GM12878 (cell line): ENCODE measurements around the gene ALG6. TPM values are rescaled to one million over a fixed set of nuclear protein-coding genes. Genes with fewer than 3 reads are reported as not detected.

Experiments
- ATAC-seq: fragments of 200-7000 bp; cut with Tn5 transposase; 3 replicates; pipeline ENCODE4 v1.9.1; 2020; ENCODE audit warnings: mild to moderate bottlenecking, moderate library complexity
- BruUV-seq: library from RNA; stranded (reverse); fragments of 400-500 nt; replicated peaks from 2 replicates; lab custom pipeline; 2021; lab: Mats Ljungman, UMichigan
- CTCF ChIA-PET: fragments of 300-600 bp; sonication (Branson Sonifier 250); formaldehyde crosslinking; extraction: SDS; loops from one replicate; lab custom pipeline; 2021; ENCODE audit warnings: inconsistent platforms; lab: Yijun Ruan, JAX
- POLR2A ChIA-PET: fragments of 350-600 bp; formaldehyde crosslinking; extraction: SDS; loops from one replicate; lab custom pipeline; 2021; ENCODE audit warnings: inconsistent platforms; lab: Charles Lee
- RAD21 ChIA-PET: fragments of 300-600 bp; sonication (Branson Sonifier 250); formaldehyde crosslinking; loops from one replicate; lab custom pipeline; 2023; ENCODE audit warnings: antibody characterized with exemption; ENCODE audit not compliant: unreplicated experiment; lab: Charles Lee
- SMC1A ChIA-PET: fragments of 300-600 bp; sonication (Branson Sonifier 250); formaldehyde crosslinking; loops from one replicate; lab custom pipeline; 2023; ENCODE audit not compliant: unreplicated experiment, uncharacterized antibody; lab: Charles Lee
- DNase-seq: peaks from one replicate; pipeline ENCODE4 v3.0.0-alpha.2; 2011; ENCODE audit warnings: low read depth, low spot score
- FAIRE-seq: peaks from 3 replicates; lab custom pipeline; 2011; peaks lifted over from hg19 to GRCh38; lab: Jason Lieb, UNC
- H2AFZ ChIP-seq: 2 replicates; pipeline ENCODE4 v1.6.0; 2011; ENCODE audit warnings: low read depth, low read length, control low read depth; ENCODE audit not compliant: control insufficient read depth
- H3K27ac ChIP-seq: 2 replicates; pipeline ENCODE4 v1.5.1; 2011; ENCODE audit warnings: control low read depth; ENCODE audit not compliant: control insufficient read depth, insufficient read depth
- H3K27me3 ChIP-seq, 2 experiments: replicated peaks in 1 of 2; 2 replicates each; pipeline versions ENCODE4 v1.6.0 to v1.6.1; 2011; ENCODE audit warnings: low read length in 1 of 2; ENCODE audit not compliant: control insufficient read depth in 2 of 2, insufficient read depth in 2 of 2
- H3K36me3 ChIP-seq, 2 experiments: 2 replicates each; pipeline ENCODE4 v1.5.1; 2011; ENCODE audit warnings: low read length in 1 of 2; ENCODE audit not compliant: control insufficient read depth in 2 of 2, insufficient read depth in 2 of 2
- H3K4me1 ChIP-seq: 2 replicates; pipeline ENCODE4 v1.6.1; 2011; ENCODE audit warnings: mild to moderate bottlenecking, low read length, moderate library complexity, mixed read lengths; ENCODE audit not compliant: control insufficient read depth, insufficient read depth
- H3K4me2 ChIP-seq: 2 replicates; pipeline ENCODE4 v1.6.0; 2011; ENCODE audit warnings: control low read depth; ENCODE audit not compliant: control insufficient read depth, insufficient read depth
- H3K4me3 ChIP-seq: fragments of 200-600 bp; sonication (generic); 2 replicates; pipeline ENCODE4 v1.5.1; 2016
- H3K79me2 ChIP-seq: 2 replicates; pipeline ENCODE4 v1.6.0; 2011; ENCODE audit warnings: low read length; ENCODE audit not compliant: control insufficient read depth, insufficient read depth
- H3K9ac ChIP-seq: 2 replicates; pipeline ENCODE4 v1.8.0; 2011; ENCODE audit warnings: low read length, control low read depth, mixed read lengths; ENCODE audit not compliant: control insufficient read depth, insufficient read depth
- H3K9me3 ChIP-seq: replicated peaks from 3 replicates; pipeline ENCODE4 v1.5.1; 2011; ENCODE audit warnings: mild to moderate bottlenecking, low read length; ENCODE audit not compliant: control insufficient read depth, insufficient read depth
- H4K20me1 ChIP-seq: 2 replicates; pipeline ENCODE4 v1.6.0; 2011; ENCODE audit not compliant: control insufficient read depth, insufficient read depth
- ATF3 ChIP-seq: IDR thresholded peaks from 2 replicates; pipeline ENCODE4 v1.6.1; 2011; ENCODE audit warnings: low read depth, mild to moderate bottlenecking, low read length, moderate library complexity, borderline replicate concordance; ENCODE audit errors: extremely low read depth
- NR2F1 ChIP-seq: fragments of 450-650 bp; conservative IDR thresholded peaks from 2 replicates; pipeline ENCODE4 v1.6.1; 2017; ENCODE audit warnings: mild to moderate bottlenecking
- SIN3A ChIP-seq: IDR thresholded peaks from 2 replicates; pipeline ENCODE4 v1.6.1; 2012; ENCODE audit warnings: low read depth, low read length, improper control_type of control experiment
- SPI1 ChIP-seq: IDR thresholded peaks from 2 replicates; pipeline ENCODE4 v1.6.1; 2011; ENCODE audit warnings: low read depth, mild to moderate bottlenecking, low read length, moderate library complexity, borderline replicate concordance; ENCODE audit not compliant: insufficient read depth
- TCF3 ChIP-seq: IDR thresholded peaks from 2 replicates; pipeline ENCODE4 v1.6.1; 2012; ENCODE audit warnings: low read depth, mild to moderate bottlenecking, low read length, borderline replicate concordance; ENCODE audit not compliant: insufficient read depth
- whole genome bisulfite sequencing: methylation state at CpG from one replicate; pipeline ENCODE4 v1.1.6; 2016; ENCODE audit warnings: low lambda C conversion rate; ENCODE audit not compliant: insufficient replicate concordance, insufficient coverage; ENCODE audit errors: missing lambda C conversion rate; 5-methylcytosine and 5-hydroxymethylcytosine counted together
- in situ Hi-C: fragments of 300-500 bp; cut with MboI; formaldehyde crosslinking; loops from 9 replicates; pipeline ENCODE4 v1.14.3; 2018; ENCODE audit warnings: mixed read lengths
- intact Hi-C: fragments of 100-400 bp; cut with micrococcal nuclease; formaldehyde crosslinking; loops from one replicate; pipeline ENCODE4 v1.14.2; 2022; ENCODE audit not compliant: unreplicated experiment
- polyA plus RNA-seq, 11 experiments: library from polyadenylated mRNA; depleted of rRNA in 4 of 11; unstranded in 6 of 11; stranded (reverse) in 5 of 11; fragments of >200 nt; fragmentation: Nextera tagmentation in 4 of 11; fragmentation: Illumina TruSeq in 1 of 11; extraction: Ambion mirVana in 4 of 11; extraction: Trizol in 1 of 11; gene quantifications; 1 replicate in 1 of 11; 2 replicates in 10 of 11; pipeline versions ENCODE4 v1.2.1 to v1.2.3, GENCODE V29; 2011 to 2016; ENCODE audit warnings: inconsistent platforms in 2 of 11, missing spikeins in 2 of 11, low read depth in 1 of 11
- total RNA-seq, 4 experiments: library from RNA; depleted of rRNA in 3 of 4; stranded (reverse); fragments of >200 nt in 3 of 4; fragmentation: Illumina TruSeq in 1 of 4; extraction: Trizol in 1 of 4; gene quantifications; 2 replicates each; pipeline versions ENCODE4 v1.2.1 to v1.2.3, GENCODE V29; 2013 to 2021
- TF ChIP-seq, protein P1 (sequence below): fragments of 450-650 bp; IDR thresholded peaks from 2 replicates; pipeline ENCODE4 v1.6.1; 2017; ENCODE audit warnings: borderline replicate concordance
- TF ChIP-seq, protein P2 (sequence below): IDR thresholded peaks from 2 replicates; pipeline ENCODE4 v1.6.1; 2012; ENCODE audit warnings: improper control_type of control experiment, low read depth, low read length; ENCODE audit not compliant: insufficient replicate concordance
- TF ChIP-seq, protein P3 (sequence below): fragments of 450-650 bp; IDR thresholded peaks from 2 replicates; pipeline ENCODE4 v1.6.1; 2017; ENCODE audit warnings: low read depth, mild to moderate bottlenecking, moderate library complexity

ALG6 gene
- total and polyA plus RNA-seq, 10 of the 15 experiments (the other 5 are each of a cell fraction or from before 2014, with no cell fraction given): 13.8 to 28.5 (median 17.1) TPM

DNA sequence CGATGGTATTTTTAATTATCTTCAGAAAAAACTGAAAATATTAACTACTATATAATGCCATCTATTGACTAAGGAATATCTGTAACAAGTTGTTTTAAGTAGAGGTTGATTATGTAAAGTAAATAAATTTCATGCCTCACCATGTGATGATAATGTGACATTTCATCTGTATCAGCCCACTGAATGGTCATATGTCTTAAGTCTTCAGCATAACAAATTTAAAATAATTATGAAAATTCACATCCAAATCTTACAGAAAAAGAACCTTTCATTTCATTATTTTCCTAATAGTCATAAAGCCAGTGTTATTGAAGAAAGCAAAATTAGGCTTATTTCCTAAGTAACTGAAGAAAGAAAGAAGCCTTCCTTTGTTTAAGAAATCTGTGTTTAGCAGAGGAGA is 83.0 kb downstream of the ALG6 start:
- FAIRE-seq: no peak
- Histone ChIP-seq H3K9ac (no peak overlapping the region), H3K27ac (no peak overlapping the region), H3K27me3 (no peaks in the 10 kb centered on the region), H3K4me3 (no peak overlapping the region), H3K79me2 (no peaks in the 10 kb centered on the region), H3K9me3 (no peaks in the 10 kb centered on the region), H3K4me1 (no peaks in the 10 kb centered on the region), H4K20me1 (no peaks in the 10 kb centered on the region), H3K36me3 (no peaks in the 10 kb centered on the region), H3K4me2 (no peak overlapping the region), H2AFZ (no peak overlapping the region)
- BruUV-seq: no TSS peak
- ChIA-PET POLR2A (no interaction called here), CTCF (no interaction called here), SMC1A (interaction anchor here (1.2 kb wide), 1 partner anchor 16 kb away, joined by 3 read pairs; no protein-coding TSS in a partner anchor), RAD21 (no interaction called here)
- DNase-seq: no peak
- TF ChIP-seq ATF3: no peak
- no peak for TF ChIP-seq SPI1
- TF ChIP-seq, protein P1, sequence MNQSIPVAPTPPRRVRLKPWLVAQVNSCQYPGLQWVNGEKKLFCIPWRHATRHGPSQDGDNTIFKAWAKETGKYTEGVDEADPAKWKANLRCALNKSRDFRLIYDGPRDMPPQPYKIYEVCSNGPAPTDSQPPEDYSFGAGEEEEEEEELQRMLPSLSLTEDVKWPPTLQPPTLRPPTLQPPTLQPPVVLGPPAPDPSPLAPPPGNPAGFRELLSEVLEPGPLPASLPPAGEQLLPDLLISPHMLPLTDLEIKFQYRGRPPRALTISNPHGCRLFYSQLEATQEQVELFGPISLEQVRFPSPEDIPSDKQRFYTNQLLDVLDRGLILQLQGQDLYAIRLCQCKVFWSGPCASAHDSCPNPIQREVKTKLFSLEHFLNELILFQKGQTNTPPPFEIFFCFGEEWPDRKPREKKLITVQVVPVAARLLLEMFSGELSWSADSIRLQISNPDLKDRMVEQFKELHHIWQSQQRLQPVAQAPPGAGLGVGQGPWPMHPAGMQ: no peak
- TF ChIP-seq NR2F1: no peak
- TF ChIP-seq, protein P2, sequence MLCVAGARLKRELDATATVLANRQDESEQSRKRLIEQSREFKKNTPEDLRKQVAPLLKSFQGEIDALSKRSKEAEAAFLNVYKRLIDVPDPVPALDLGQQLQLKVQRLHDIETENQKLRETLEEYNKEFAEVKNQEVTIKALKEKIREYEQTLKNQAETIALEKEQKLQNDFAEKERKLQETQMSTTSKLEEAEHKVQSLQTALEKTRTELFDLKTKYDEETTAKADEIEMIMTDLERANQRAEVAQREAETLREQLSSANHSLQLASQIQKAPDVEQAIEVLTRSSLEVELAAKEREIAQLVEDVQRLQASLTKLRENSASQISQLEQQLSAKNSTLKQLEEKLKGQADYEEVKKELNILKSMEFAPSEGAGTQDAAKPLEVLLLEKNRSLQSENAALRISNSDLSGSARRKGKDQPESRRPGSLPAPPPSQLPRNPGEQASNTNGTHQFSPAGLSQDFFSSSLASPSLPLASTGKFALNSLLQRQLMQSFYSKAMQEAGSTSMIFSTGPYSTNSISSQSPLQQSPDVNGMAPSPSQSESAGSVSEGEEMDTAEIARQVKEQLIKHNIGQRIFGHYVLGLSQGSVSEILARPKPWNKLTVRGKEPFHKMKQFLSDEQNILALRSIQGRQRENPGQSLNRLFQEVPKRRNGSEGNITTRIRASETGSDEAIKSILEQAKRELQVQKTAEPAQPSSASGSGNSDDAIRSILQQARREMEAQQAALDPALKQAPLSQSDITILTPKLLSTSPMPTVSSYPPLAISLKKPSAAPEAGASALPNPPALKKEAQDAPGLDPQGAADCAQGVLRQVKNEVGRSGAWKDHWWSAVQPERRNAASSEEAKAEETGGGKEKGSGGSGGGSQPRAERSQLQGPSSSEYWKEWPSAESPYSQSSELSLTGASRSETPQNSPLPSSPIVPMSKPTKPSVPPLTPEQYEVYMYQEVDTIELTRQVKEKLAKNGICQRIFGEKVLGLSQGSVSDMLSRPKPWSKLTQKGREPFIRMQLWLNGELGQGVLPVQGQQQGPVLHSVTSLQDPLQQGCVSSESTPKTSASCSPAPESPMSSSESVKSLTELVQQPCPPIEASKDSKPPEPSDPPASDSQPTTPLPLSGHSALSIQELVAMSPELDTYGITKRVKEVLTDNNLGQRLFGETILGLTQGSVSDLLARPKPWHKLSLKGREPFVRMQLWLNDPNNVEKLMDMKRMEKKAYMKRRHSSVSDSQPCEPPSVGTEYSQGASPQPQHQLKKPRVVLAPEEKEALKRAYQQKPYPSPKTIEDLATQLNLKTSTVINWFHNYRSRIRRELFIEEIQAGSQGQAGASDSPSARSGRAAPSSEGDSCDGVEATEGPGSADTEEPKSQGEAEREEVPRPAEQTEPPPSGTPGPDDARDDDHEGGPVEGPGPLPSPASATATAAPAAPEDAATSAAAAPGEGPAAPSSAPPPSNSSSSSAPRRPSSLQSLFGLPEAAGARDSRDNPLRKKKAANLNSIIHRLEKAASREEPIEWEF: no peak
- no peak for TF ChIP-seq SIN3A
- no peak for TF ChIP-seq TCF3
- TF ChIP-seq, protein P3, sequence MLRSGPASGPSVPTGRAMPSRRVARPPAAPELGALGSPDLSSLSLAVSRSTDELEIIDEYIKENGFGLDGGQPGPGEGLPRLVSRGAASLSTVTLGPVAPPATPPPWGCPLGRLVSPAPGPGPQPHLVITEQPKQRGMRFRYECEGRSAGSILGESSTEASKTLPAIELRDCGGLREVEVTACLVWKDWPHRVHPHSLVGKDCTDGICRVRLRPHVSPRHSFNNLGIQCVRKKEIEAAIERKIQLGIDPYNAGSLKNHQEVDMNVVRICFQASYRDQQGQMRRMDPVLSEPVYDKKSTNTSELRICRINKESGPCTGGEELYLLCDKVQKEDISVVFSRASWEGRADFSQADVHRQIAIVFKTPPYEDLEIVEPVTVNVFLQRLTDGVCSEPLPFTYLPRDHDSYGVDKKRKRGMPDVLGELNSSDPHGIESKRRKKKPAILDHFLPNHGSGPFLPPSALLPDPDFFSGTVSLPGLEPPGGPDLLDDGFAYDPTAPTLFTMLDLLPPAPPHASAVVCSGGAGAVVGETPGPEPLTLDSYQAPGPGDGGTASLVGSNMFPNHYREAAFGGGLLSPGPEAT: no peak
- in situ Hi-C loops (no loop called here), intact Hi-C loops (no loop called here)
- 100% methylated on average over 1 of the region's 1 CpG for WGBS
- no peak for ATAC-seq
